ENCODE data around the gene GGPS1. TPM values are rescaled to one million over a fixed set of nuclear protein-coding genes. Genes with fewer than 3 reads are reported as not detected.

GGPS1 gene
- total and polyA plus RNA-seq, 2 of the 8 experiments (the other 6 are each of a cell fraction or from before 2014, with no cell fraction given), result 20.9 to 43.6 TPM

- TF ChIP-seq CTCF (IDR thresholded peaks at IDR 0.05; ENCODE audit: control extremely low read depth in 1 of 3, insufficient read depth in 1 of 3, low read depth in 1 of 3, low read length in 3 of 3), result no peak
- TF ChIP-seq GABPA (IDR thresholded peaks at IDR 0.05; ENCODE audit: borderline replicate concordance, insufficient read depth, low read length), result no peak
- no peak for TF ChIP-seq POLR2A (IDR thresholded peaks at IDR 0.05; ENCODE audit: control extremely low read depth in 1 of 2, low read depth in 2 of 2, low read length in 2 of 2)
- no peak for TF ChIP-seq CHD2 (IDR thresholded peaks at IDR 0.05; ENCODE audit: low read length)
- no peak for TF ChIP-seq NANOG (IDR thresholded peaks at IDR 0.05; ENCODE audit: insufficient read depth, low read depth, low read length, poor library complexity, severe bottlenecking)
- TF ChIP-seq RNF2 (IDR thresholded peaks at IDR 0.05; ENCODE audit: borderline replicate concordance, low read depth, low read length, missing control alignments, poor library complexity, severe bottlenecking), result no peak
- TF ChIP-seq MAFK (IDR thresholded peaks at IDR 0.05; ENCODE audit: low read depth, low read length), result no peak
- TF ChIP-seq CHD7 (IDR thresholded peaks at IDR 0.05; ENCODE audit: insufficient replicate concordance, low read length), result no peak
Observed at GRCh38 chr1:235324296-235324695, 4.1 kb upstream of the GGPS1 start (continued).

Data from H1 (cell line).